ENCODE data around the gene ONECUT2.

Gene ONECUT2

DNA sequence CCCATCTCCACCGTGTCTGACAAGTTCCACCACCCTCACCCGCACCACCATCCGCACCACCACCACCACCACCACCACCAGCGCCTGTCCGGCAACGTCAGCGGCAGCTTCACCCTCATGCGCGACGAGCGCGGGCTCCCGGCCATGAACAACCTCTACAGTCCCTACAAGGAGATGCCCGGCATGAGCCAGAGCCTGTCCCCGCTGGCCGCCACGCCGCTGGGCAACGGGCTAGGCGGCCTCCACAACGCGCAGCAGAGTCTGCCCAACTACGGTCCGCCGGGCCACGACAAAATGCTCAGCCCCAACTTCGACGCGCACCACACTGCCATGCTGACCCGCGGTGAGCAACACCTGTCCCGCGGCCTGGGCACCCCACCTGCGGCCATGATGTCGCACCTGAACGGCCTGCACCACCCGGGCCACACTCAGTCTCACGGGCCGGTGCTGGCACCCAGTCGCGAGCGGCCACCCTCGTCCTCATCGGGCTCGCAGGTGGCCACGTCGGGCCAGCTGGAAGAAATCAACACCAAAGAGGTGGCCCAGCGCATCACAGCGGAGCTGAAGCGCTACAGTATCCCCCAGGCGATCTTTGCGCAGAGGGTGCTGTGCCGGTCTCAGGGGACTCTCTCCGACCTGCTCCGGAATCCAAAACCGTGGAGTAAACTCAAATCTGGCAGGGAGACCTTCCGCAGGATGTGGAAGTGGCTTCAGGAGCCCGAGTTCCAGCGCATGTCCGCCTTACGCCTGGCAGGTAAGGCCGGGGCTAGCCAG lies 1.2 kb downstream of the ONECUT2 start:
- Histone ChIP-seq H3K9me3 (ENCODE audit: insufficient read depth, low read depth, low read length) (no peaks in the 10 kb centered on the region), H3K36me3 (ENCODE audit: insufficient read depth, low read length) (no peaks in the 10 kb centered on the region), H3K9ac (ENCODE audit: low read depth, low read length, poor library complexity, severe bottlenecking) (no peak overlapping the region), H3K79me2 (ENCODE audit: insufficient read depth, low read length) (no peaks in the 10 kb centered on the region), H3K27me3 (ENCODE audit: insufficient read depth, low read length, poor library complexity, severe bottlenecking) (no peaks in the 10 kb centered on the region), H3F3A (ENCODE audit: low read depth) (no peaks in the 10 kb centered on the region), H3K4me1 (ENCODE audit: insufficient read depth, low read length, poor library complexity, severe bottlenecking) (no peaks in the 10 kb centered on the region), H3K9me2 (replicated peaks; ENCODE audit: low read depth, low read length) (no peaks in the 10 kb centered on the region), H3K4me3 (ENCODE audit: low read length, poor library complexity, severe bottlenecking) (no peak overlapping the region), H3K4me2 (ENCODE audit: low read depth, low read length, poor library complexity, severe bottlenecking) (no peak overlapping the region), H4K20me1 (ENCODE audit: insufficient read depth, low read length, poor library complexity, severe bottlenecking) (no peaks in the 10 kb centered on the region), H2AFZ (ENCODE audit: low read length) (no peak overlapping the region)
- TF ChIP-seq, protein P1, sequence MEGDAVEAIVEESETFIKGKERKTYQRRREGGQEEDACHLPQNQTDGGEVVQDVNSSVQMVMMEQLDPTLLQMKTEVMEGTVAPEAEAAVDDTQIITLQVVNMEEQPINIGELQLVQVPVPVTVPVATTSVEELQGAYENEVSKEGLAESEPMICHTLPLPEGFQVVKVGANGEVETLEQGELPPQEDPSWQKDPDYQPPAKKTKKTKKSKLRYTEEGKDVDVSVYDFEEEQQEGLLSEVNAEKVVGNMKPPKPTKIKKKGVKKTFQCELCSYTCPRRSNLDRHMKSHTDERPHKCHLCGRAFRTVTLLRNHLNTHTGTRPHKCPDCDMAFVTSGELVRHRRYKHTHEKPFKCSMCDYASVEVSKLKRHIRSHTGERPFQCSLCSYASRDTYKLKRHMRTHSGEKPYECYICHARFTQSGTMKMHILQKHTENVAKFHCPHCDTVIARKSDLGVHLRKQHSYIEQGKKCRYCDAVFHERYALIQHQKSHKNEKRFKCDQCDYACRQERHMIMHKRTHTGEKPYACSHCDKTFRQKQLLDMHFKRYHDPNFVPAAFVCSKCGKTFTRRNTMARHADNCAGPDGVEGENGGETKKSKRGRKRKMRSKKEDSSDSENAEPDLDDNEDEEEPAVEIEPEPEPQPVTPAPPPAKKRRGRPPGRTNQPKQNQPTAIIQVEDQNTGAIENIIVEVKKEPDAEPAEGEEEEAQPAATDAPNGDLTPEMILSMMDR (conservative IDR thresholded peaks at IDR 0.05; ENCODE audit: low read length): no peak
- no peak for TF ChIP-seq EZH2phosphoT487 (IDR thresholded peaks at IDR 0.05; ENCODE audit: borderline replicate concordance)

GRCh38 chr18:57436965-57437333 lies 1.8 kb downstream of the ONECUT2 start:
- no peaks in the 10 kb centered on the region for H3K9me2 ChIP-seq (replicated peaks; ENCODE audit: low read depth, low read length)
- H3K36me3 ChIP-seq (ENCODE audit: insufficient read depth, low read length): no peaks in the 10 kb centered on the region
- no peaks in the 10 kb centered on the region for H3K27me3 ChIP-seq (ENCODE audit: insufficient read depth, low read length, poor library complexity, severe bottlenecking)
- no peaks in the 10 kb centered on the region for H4K20me1 ChIP-seq (ENCODE audit: insufficient read depth, low read length, poor library complexity, severe bottlenecking)
- H2AFZ ChIP-seq (ENCODE audit: low read length): no peak overlapping the region
- TF ChIP-seq, protein P1 (conservative IDR thresholded peaks at IDR 0.05; ENCODE audit: low read length): no peak
- no peak for TF ChIP-seq EZH2phosphoT487 (IDR thresholded peaks at IDR 0.05; ENCODE audit: borderline replicate concordance)
- no peak overlapping the region for H3K4me2 ChIP-seq (ENCODE audit: low read depth, low read length, poor library complexity, severe bottlenecking)
- H3K4me1 ChIP-seq (ENCODE audit: insufficient read depth, low read length, poor library complexity, severe bottlenecking): no peaks in the 10 kb centered on the region
- H3K79me2 ChIP-seq (ENCODE audit: insufficient read depth, low read length): no peaks in the 10 kb centered on the region
- no peak overlapping the region for H3K9ac ChIP-seq (ENCODE audit: low read depth, low read length, poor library complexity, severe bottlenecking)
- H3K4me3 ChIP-seq (ENCODE audit: low read length, poor library complexity, severe bottlenecking): no peak overlapping the region
- H3K9me3 ChIP-seq (ENCODE audit: insufficient read depth, low read depth, low read length): no peaks in the 10 kb centered on the region
- no peaks in the 10 kb centered on the region for H3F3A ChIP-seq (ENCODE audit: low read depth)

- no peak overlapping the region for H3K4me2 ChIP-seq (ENCODE audit: low read depth, low read length, poor library complexity, severe bottlenecking)
- no peaks in the 10 kb centered on the region for H3K9me3 ChIP-seq (ENCODE audit: insufficient read depth, low read depth, low read length)
- H3K4me1 ChIP-seq (ENCODE audit: insufficient read depth, low read length, poor library complexity, severe bottlenecking): no peaks in the 10 kb centered on the region
- H3K79me2 ChIP-seq (ENCODE audit: insufficient read depth, low read length): no peaks in the 10 kb centered on the region
- no peaks in the 10 kb centered on the region for H3K27me3 ChIP-seq (ENCODE audit: insufficient read depth, low read length, poor library complexity, severe bottlenecking)
- no peak overlapping the region for H3K9ac ChIP-seq (ENCODE audit: low read depth, low read length, poor library complexity, severe bottlenecking)
- H2AFZ ChIP-seq (ENCODE audit: low read length): no peak overlapping the region
- no peaks in the 10 kb centered on the region for H3K9me2 ChIP-seq (replicated peaks; ENCODE audit: low read depth, low read length)
- no peaks in the 10 kb centered on the region for H4K20me1 ChIP-seq (ENCODE audit: insufficient read depth, low read length, poor library complexity, severe bottlenecking)
- no peaks in the 10 kb centered on the region for H3F3A ChIP-seq (ENCODE audit: low read depth)
- H3K36me3 ChIP-seq (ENCODE audit: insufficient read depth, low read length): no peaks in the 10 kb centered on the region
- no peak overlapping the region for H3K4me3 ChIP-seq (ENCODE audit: low read length, poor library complexity, severe bottlenecking)
- TF ChIP-seq, protein P1 (conservative IDR thresholded peaks at IDR 0.05; ENCODE audit: low read length): no peak
- TF ChIP-seq EZH2phosphoT487 (IDR thresholded peaks at IDR 0.05; ENCODE audit: borderline replicate concordance): no peak
Measured at GRCh38 chr18:57437402-57437765, 2.2 kb downstream of the ONECUT2 start.
